Endodermal cell (in vitro differentiated cells): ENCODE measurements around the gene FAM13B. TPM values are rescaled to one million over a fixed set of nuclear protein-coding genes. Genes with fewer than 3 reads are reported as not detected.
A peak's percentile ranks its signal among the peaks of the same experiment; 100 is the strongest.
"Not testable (repeated sequence)": the region's sequence is repeated elsewhere in the genome, so short reads cannot be mapped to it uniquely, and the experiment has no call there.

ENCODE experiments used
- DNase-seq: peaks from one replicate; pipeline ENCODE4 v3.0.0-alpha.2; 2017
- H3K27ac ChIP-seq: 2 replicates; pipeline ENCODE4 v1.5.1; 2013; ENCODE audit warnings: mild to moderate bottlenecking, low read depth, low read length, moderate library complexity
- H3K27me3 ChIP-seq: 2 replicates; pipeline ENCODE4 v1.6.1; 2013; ENCODE audit warnings: mild to moderate bottlenecking, low read length, moderate library complexity; ENCODE audit not compliant: insufficient read depth, control insufficient read depth, poor library complexity, severe bottlenecking
- H3K36me3 ChIP-seq: 2 replicates; pipeline ENCODE4 v1.7.0; 2013; ENCODE audit warnings: mild to moderate bottlenecking, low read length, moderate library complexity; ENCODE audit not compliant: control insufficient read depth, insufficient read depth
- H3K4me1 ChIP-seq: one replicate; pipeline ENCODE4 v1.7.0; 2013; ENCODE audit warnings: low read length; ENCODE audit not compliant: control insufficient read depth, insufficient read depth
- H3K4me3 ChIP-seq: 2 replicates; pipeline ENCODE4 v1.5.1; 2013; ENCODE audit warnings: mild to moderate bottlenecking, low read length, moderate library complexity
- H3K9ac ChIP-seq: 2 replicates; pipeline ENCODE4 v1.6.1; 2013; ENCODE audit warnings: mild to moderate bottlenecking, low read length, moderate library complexity; ENCODE audit not compliant: poor library complexity, severe bottlenecking; ENCODE audit errors: extremely low read depth
- H3K9me3 ChIP-seq: 2 replicates; pipeline ENCODE4 v1.6.1; 2013; ENCODE audit warnings: mild to moderate bottlenecking, low read length, moderate library complexity; ENCODE audit not compliant: control insufficient read depth
- H3K27ac Mint-ChIP-seq: 2 replicates; pipeline ENCODE4 v1.8.0; 2020; ENCODE audit warnings: mixed read lengths
- H3K27me3 Mint-ChIP-seq: 2 replicates; pipeline ENCODE4 v1.8.0; 2021; ENCODE audit warnings: mild to moderate bottlenecking, mixed read lengths; ENCODE audit not compliant: insufficient read depth
- H3K36me3 Mint-ChIP-seq: 2 replicates; pipeline ENCODE4 v1.8.0; 2020; ENCODE audit warnings: low read depth, mixed read lengths
- H3K4me1 Mint-ChIP-seq: 2 replicates; pipeline ENCODE4 v1.8.0; 2020; ENCODE audit warnings: mixed read lengths
- H3K4me3 Mint-ChIP-seq: 2 replicates; pipeline ENCODE4 v1.8.0; 2020; ENCODE audit warnings: mild to moderate bottlenecking, moderate library complexity, mixed read lengths
- H3K9me3 Mint-ChIP-seq: 2 replicates; pipeline ENCODE4 v1.8.0; 2020; ENCODE audit warnings: mild to moderate bottlenecking, mixed read lengths
- CTCF ChIP-seq: fragments of 200-600 bp; sonication (generic); conservative IDR thresholded peaks from 2 replicates; pipeline ENCODE4 v1.5.0; 2021; ENCODE audit warnings: antibody characterized with exemption, mild to moderate bottlenecking
- WGBS, 2 experiments: methylation state at CpG; one replicate each; pipeline versions ENCODE4 v1.1.5 to v1.1.7; 2013; ENCODE audit warnings: missing lambda C conversion rate in 2 of 2, mixed read lengths in 1 of 2; ENCODE audit not compliant: insufficient coverage in 1 of 2, insufficient read length in 1 of 2; 5-methylcytosine and 5-hydroxymethylcytosine counted together
- total RNA-seq, 2 donors: library from RNA; stranded (reverse); fragmentation: NEBNext Ultra II Directional in 1 of 2; extraction: Animal tissue kit (Norgen Biotek cat#: 25700) in 1 of 2; gene quantifications; 2 replicates in 1 of 2; 3 replicates in 1 of 2; pipeline ENCODE4 v1.2.1, GENCODE V29; 2021

FAM13B gene
- total RNA-seq, 2 donors from 2014 or later: 22.9 to 28.7 TPM

DNA sequence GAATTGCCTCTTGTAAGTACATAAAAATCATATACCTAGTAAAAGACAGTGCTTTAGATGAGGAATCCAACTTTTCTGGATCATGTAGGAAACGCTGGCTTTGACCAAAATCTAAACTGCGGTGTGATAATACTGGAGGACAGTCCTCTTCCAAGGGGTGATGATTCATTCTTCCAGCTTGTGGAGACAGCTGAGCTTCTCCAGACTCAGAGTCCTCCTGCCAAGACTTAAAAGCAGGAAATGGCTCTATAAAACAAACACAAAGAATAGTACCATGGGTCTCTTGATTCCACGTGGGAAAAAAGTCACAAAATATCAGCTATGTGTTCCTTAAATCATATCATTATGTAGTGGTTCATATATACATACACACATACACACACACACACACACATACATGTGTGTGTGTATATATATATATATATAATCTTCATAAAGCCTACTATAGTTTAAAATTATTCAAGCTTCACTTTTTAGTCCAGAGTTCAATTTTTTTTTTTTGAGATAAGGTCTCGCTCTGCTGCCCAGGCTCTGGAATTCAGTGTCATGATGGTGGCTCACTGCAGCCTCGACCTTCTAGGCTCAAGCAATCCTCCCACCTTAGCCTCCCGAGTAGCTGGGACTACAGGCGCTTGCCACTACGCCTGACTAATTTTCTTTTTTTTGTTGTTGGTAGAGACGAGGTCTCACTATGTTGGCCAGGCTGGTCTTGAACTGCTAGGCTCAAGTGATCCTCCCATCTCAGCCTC, 78.6 kb downstream of the FAM13B start:
- Histone ChIP-seq H3K27me3 (no peaks in the 10 kb centered on the region), H3K27ac (no peak overlapping the region), H3K9me3 (no peaks in the 10 kb centered on the region), H3K4me1 (no peaks in the 10 kb centered on the region), H3K9ac (no peak overlapping the region), H3K36me3 (peaks cover 81% of the 10 kb centered on the region), H3K4me3 (no peak overlapping the region)
- H3K9me3 Mint-ChIP-seq: no peaks in the 10 kb centered on the region
- TF ChIP-seq CTCF: no peak
- no peaks in the 10 kb centered on the region for H3K4me1 Mint-ChIP-seq
- H3K27me3 Mint-ChIP-seq: no peaks in the 10 kb centered on the region
- DNase-seq: no peak
- 96% methylated on average over 5 to 8 of the region's 9 CpGs for WGBS, 2 experiments
- H3K27ac Mint-ChIP-seq: peak overlapping the region; percentile 44
- peaks cover 62% of the 10 kb centered on the region for H3K36me3 Mint-ChIP-seq
- H3K4me3 Mint-ChIP-seq: no peak overlapping the region

- Mint-ChIP-seq H3K4me3 (no peak overlapping the region), H3K4me1 (no peaks in the 10 kb centered on the region), H3K9me3 (peaks cover 5% of the 10 kb centered on the region), H3K27ac (no peak overlapping the region), H3K27me3 (no peaks in the 10 kb centered on the region), H3K36me3 (peaks cover 87% of the 10 kb centered on the region)
- H3K27me3 ChIP-seq: no peaks in the 10 kb centered on the region
- no peaks in the 10 kb centered on the region for H3K4me1 ChIP-seq
- peaks cover 12% of the 10 kb centered on the region for H3K9me3 ChIP-seq
- TF ChIP-seq CTCF: no peak
- no peak for DNase-seq
- peaks cover 99% of the 10 kb centered on the region for H3K36me3 ChIP-seq
- 80 to 96% methylated on average over 1 of the region's 1 CpG for WGBS, 2 experiments
- no peak overlapping the region for H3K9ac ChIP-seq
- no peak overlapping the region for H3K4me3 ChIP-seq
- no peak overlapping the region for H3K27ac ChIP-seq
Observed at GRCh38 chr5:137945825-137946224, 87.1 kb downstream of the FAM13B start.

DNA sequence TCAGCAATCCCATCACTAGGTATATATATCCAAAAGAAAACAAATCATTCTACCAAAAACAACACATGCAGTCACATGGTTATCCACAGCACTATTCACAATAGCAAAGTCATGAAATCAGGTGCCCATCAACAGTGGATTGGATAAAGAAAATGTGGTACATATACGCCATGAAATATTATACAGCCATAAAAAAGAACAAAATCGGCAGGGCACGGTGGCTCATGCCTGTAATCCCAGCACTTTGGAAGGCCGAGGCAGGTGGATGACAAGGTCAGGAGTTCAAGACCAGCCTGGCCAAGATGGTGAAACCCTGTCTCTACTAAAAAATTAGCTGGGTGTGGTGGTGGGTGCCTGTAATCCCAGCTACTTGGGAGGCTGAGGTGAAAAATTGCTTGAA, 88.6 kb downstream of the FAM13B start:
- not testable (repeated sequence) for H3K9ac ChIP-seq, H3K4me3 ChIP-seq, DNase-seq, H3K27ac Mint-ChIP-seq, H3K27me3 Mint-ChIP-seq, H3K4me1 Mint-ChIP-seq, H3K9me3 Mint-ChIP-seq, H3K4me1 ChIP-seq, H3K4me3 Mint-ChIP-seq, H3K27me3 ChIP-seq, H3K27ac ChIP-seq
- Histone ChIP-seq H3K36me3 (peaks cover 98% of the 10 kb centered on the region), H3K9me3 (peaks cover 12% of the 10 kb centered on the region)
- peaks cover 92% of the 10 kb centered on the region for H3K36me3 Mint-ChIP-seq
- WGBS, 2 experiments: 90 to 98% methylated on average over 4 of the region's 4 CpGs

GRCh38 chr5:137939331-137939730, 93.5 kb downstream of the FAM13B start:
- Mint-ChIP-seq H3K36me3 (peaks cover 64% of the 10 kb centered on the region), H3K9me3 (peaks cover 3% of the 10 kb centered on the region), H3K4me3 (no peak overlapping the region), H3K27ac (peak overlapping the region; percentile 37), H3K27me3 (no peaks in the 10 kb centered on the region), H3K4me1 (peaks cover 10% of the 10 kb centered on the region)
- Histone ChIP-seq H3K27me3 (no peaks in the 10 kb centered on the region), H3K9ac (no peak overlapping the region), H3K4me1 (no peaks in the 10 kb centered on the region), H3K4me3 (no peak overlapping the region), H3K36me3 (peaks cover 80% of the 10 kb centered on the region), H3K9me3 (peaks cover 1% of the 10 kb centered on the region), H3K27ac (no peak overlapping the region)
- WGBS, 2 experiments: 83 to 92% methylated on average over 3 to 7 of the region's 7 CpGs
- TF ChIP-seq CTCF: no peak
- DNase-seq: no peak
